NCI-H1092 treated with DMSO at 0.1 percent for 48 hours (cell line): ENCODE data around the gene ABI3BP.

ENCODE experiments used
- DNase-seq: peaks from one replicate; lab custom pipeline; 2025; lab: John Stamatoyannopoulos, UW

ABI3BP gene

GRCh38 chr3:100882571-100882984, 110.6 kb downstream of the ABI3BP start:
- DNase-seq, result no peak

- no peak for DNase-seq
Observed at GRCh38 chr3:100880845-100881244, 112.4 kb downstream of the ABI3BP start.

GRCh38 chr3:100880072-100880471, 113.1 kb downstream of the ABI3BP start:
- no peak for DNase-seq

- DNase-seq, result peak; percentile 13
Observed at GRCh38 chr3:100879195-100879810, 113.9 kb downstream of the ABI3BP start.

- DNase-seq, result no peak
Observed at GRCh38 chr3:100877286-100877685, 115.9 kb downstream of the ABI3BP start.

- peak; percentile 63 for DNase-seq
Observed at GRCh38 chr3:100875239-100875638, 118.0 kb downstream of the ABI3BP start.

- no peak for DNase-seq
Observed at GRCh38 chr3:100873611-100874010, 119.6 kb downstream of the ABI3BP start.

- DNase-seq, result no peak
Observed at GRCh38 chr3:100871306-100871705, 121.9 kb downstream of the ABI3BP start.

GRCh38 chr3:100869787-100870186, 123.4 kb downstream of the ABI3BP start:
- no peak for DNase-seq

GRCh38 chr3:100868894-100869293, 124.3 kb downstream of the ABI3BP start:
- no peak for DNase-seq

- DNase-seq, result no peak
Observed at GRCh38 chr3:100868096-100868495, 125.1 kb downstream of the ABI3BP start.

- no peak for DNase-seq
Observed at GRCh38 chr3:100865442-100865841, 127.8 kb downstream of the ABI3BP start.

GRCh38 chr3:100864471-100865250, 128.6 kb downstream of the ABI3BP start:
- no peak for DNase-seq

GRCh38 chr3:100857863-100858262, 135.4 kb downstream of the ABI3BP start:
- no peak for DNase-seq

- no peak for DNase-seq
Observed at GRCh38 chr3:100856821-100857220, 136.4 kb downstream of the ABI3BP start.

- no peak for DNase-seq
Observed at GRCh38 chr3:100852840-100853239, 140.4 kb downstream of the ABI3BP start.

- DNase-seq, result no peak
Observed at GRCh38 chr3:100850701-100851100, 142.5 kb downstream of the ABI3BP start.

- no peak for DNase-seq
Observed at GRCh38 chr3:100850156-100850555, 143.1 kb downstream of the ABI3BP start.

- DNase-seq, result no peak
Observed at GRCh38 chr3:100844063-100844936, 148.9 kb downstream of the ABI3BP start.

GRCh38 chr3:100838157-100838556, 155.1 kb downstream of the ABI3BP start:
- no peak for DNase-seq

- no peak for DNase-seq
Observed at GRCh38 chr3:100836661-100837060, 156.6 kb downstream of the ABI3BP start.

GRCh38 chr3:100834332-100834731, 158.9 kb downstream of the ABI3BP start:
- DNase-seq, result no peak

- DNase-seq, result peak; percentile 84
Observed at GRCh38 chr3:100833483-100833882, 159.7 kb downstream of the ABI3BP start.
